Pons (tissue), 1 donor: ENCODE data around the gene GLRA3.
"Not testable (repeated sequence)": the region's sequence is repeated elsewhere in the genome, so short reads cannot be mapped to it uniquely, and the experiment has no call there.

Source experiments
- DNase-seq: peaks from one replicate; pipeline ENCODE4 v3.0.0-alpha.2; 2016; ENCODE audit warnings: low spot score

Gene GLRA3

DNA sequence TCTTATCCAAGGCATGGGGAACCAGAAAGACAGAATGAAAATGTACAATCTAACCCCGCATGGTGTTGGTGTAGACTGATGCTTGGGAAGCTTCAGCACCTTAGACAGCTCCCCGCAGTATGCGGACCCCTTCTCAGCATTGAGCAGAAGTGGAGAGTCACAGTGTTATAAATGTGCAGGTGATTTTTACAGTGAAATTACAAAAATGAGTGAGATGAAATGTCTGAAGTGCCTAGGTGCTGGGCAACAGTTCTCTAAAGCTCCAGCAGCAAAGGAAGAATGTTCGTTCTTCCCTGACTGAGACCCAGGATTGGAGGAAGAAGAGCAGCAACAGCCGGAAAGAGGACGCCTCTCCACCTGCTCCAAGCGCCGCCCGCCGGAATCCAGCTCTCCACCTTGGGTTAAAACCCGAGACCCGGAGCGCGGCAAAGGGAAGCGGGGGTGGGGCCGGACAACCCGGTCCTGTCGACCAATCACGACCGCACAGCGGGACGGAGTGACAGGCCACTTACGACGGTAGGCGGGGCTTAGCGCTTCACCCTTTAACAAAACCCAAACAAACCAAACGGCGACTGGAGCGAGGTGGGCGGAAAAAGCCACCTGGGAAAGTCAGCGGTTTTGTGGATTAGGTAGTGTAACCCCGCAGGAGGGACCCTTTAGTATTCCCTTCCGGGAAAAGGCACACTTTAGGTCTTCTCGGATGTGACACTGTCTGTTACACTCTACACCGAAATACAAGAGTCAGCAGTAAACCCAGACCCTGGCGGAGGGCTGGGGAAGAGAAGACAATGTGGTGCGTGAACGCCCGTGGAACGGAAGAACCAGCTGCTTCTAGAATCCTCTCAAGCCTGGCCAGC, at the start of gene GLRA3:
Gene GLRA3, minus strand, starts transcription at position 403 of the 857 bp plus-strand sequence. CDS start 436 bp downstream, outside the sequence.
- DNase-seq = peak; percentile 19

DNA sequence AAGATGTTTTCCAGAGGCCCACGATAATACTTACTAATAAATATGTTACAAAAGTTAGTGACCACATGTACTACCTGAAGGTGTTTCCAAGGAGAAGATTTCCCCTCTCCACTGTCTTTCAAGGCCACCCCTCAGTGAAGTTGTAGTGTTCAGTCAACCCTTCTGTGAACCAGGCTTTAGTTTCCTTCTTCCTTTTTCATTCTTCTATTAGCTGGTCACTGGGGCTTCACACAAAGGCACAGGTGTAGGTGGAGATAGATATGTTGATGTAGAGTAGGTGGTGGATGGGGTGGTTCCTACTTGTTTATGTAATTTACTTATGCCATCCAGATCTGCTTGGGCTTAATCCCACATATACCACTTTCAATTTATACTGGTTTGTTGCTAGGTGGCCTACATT, 45.9 kb upstream of the GLRA3 start:
- DNase-seq = no peak

DNA sequence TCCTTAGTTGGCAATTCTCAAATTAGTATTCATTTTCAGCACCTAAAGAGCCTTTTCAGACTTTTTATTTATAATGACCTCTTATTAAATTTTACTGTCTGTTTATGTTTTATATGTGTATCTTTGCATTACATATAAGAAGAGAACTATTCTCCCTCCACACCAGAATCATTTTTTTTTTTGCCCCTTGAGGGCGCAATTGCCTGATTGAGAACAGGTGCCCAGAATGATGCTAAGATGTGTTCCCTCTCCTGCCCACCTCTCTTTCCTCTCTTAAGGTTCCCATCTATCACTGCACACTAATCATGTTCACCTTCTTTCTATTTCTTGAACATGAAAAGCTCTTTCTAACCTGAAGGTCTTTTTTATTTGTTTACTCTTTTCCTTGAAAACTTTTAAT, 44.9 kb upstream of the GLRA3 start:
- DNase-seq = no peak

DNA sequence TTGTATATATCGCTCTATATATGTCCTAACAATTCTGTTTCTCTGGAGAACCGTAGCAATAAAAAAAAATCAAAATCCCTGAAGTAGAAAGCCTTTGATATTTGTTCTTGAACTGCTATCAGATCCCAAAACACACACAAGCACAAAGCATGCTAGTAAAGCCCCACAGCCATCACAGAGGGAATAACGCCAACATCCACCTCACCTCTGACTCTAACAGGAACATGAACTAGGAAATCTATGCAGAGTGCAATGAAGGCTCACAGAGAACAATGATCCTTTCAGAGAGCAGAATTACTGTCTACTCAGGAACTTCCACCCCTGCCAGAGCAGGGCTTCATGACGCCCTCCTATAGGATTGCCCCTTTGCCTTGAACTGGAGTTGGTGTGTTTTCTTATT, 44.1 kb upstream of the GLRA3 start:
- DNase-seq = not testable (repeated sequence)

DNA sequence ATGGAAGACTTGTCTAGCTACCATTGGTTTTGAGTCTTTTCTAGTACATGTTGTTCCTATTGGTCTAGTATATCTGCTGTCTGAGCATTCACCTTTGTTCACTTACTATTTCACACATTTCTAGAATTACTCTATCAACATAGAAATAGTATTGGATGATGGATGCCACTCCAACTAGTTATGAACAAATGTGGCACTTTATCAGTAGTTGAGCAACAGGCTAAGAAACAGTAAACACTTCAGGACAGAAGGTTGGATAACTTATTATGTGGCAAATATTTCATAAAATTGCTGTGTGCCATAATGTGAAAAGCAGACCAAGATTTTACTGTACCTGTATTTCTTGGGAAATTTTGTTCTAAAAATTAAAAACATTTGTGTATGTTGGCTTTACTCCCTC, 42.4 kb upstream of the GLRA3 start:
- DNase-seq = no peak

DNA sequence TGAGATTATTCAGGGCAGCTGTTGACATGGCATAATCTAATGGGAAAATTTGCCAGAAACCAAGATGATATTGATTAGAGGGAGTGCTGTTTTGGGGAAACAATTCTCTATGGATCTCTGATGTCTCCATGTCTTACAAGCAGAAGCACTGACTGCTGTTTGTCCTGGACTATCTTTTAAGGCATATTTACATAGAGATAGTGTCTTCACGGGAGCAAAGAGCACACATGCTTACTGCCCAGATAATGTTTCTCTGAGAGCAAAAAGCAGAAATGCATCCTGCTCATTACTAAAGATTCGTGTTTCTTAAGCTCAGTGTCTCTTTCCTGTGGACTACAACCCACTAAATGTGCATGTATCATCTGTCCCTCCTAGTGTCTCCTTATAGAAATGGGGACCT, 41.3 kb upstream of the GLRA3 start:
- DNase-seq = no peak

DNA sequence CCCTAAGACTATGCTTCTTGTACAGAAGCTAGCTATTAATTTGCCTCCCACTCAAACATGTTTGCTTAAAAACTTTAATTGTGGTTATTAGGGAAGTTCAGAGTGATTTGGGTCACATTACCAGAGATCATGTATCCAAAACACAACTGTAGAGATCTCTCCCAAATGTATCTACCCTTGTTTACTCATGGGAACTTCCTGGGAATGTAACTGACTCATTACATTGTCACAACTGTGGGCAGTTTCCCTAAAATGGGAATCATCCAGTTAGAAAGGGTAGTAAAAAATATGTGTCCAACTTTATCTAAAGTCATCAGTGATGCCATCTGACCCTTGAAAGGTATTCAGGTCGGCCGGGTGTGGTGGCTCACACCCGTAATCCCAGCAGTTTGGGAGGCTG, 40.3 kb upstream of the GLRA3 start:
- no peak for DNase-seq

DNA sequence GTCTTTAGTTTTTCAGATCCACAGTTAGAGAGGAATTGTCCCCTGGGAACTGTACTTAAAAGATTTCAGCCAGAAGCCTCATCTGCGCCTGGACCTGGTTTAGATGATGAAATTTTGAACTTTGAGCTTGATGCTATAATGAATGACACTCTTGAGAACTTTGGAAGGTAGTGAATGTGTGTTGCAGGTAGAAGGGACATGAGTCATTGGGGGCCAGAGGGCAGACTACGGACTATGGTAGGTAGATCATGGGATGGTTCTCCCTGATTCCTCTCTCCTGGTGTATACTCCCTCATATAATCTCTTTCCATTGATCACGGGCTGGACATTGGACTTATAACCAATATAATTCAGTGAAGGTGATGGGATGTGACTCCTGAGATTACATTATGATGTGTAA, 38.9 kb upstream of the GLRA3 start:
- DNase-seq = no peak

DNA sequence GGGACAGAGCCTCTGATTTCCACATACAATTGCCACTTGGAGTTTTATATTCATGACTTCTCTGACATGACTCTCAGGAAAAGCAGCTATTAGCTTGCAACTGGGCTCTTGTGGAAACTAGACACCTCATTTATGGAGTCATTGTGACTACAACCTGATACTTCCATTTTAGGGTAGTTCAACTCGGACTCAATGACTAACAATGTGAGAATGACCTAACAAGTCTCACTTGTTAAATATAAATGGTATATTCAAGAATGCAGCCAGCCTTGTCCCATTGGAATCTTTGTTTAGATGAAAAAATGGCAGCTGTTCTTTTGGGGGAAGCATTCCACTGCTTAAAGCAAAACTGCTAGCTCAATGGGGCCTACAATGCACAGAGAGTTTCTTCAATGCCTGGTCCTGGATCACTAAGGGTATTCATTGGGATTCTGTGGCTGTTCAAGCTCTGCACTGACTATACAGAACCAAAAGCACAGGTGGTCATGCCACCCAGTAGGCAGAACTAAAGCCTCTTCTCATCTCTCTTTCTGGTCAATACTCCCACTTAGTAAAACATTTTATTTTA, 36.5 kb upstream of the GLRA3 start:
- no peak for DNase-seq

DNA sequence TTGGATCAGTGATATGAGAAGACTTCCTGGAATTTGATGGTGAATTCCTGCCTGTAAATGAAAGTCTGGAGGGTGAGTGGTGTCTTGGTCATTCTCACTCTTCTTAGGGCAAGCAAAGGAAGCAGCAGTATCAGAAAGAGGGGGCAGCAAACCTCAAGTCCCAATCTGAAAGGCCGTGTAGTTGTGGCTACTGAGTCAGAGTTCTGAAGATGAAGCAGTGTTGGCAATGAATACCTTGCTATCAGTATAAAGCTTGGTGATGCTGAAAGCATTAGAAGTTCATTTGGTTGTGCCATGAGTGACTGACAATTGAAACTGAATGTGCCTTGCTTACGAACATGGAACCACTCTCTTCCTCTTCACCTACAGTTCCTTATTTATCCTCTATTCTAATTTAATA, 35.0 kb upstream of the GLRA3 start:
- no peak for DNase-seq

DNA sequence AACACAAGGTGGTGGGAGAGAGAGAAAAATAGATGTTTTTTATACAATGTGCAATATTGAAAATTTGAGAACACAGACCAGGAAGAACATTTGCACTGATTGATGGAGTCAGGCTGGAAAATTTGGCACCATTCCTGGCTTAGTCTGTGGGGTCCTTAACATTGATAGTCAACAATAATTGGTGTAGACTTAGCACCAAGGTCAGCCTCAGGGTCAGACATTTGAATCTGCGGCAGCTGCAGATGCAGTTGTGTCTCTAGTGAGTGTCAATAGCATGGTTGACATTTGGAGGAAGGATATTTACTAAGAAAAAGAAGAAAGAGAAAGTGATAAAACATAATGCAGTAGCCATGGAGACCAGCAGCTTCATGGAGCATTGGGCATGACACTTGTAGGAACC, 31.5 kb upstream of the GLRA3 start:
- no peak for DNase-seq

DNA sequence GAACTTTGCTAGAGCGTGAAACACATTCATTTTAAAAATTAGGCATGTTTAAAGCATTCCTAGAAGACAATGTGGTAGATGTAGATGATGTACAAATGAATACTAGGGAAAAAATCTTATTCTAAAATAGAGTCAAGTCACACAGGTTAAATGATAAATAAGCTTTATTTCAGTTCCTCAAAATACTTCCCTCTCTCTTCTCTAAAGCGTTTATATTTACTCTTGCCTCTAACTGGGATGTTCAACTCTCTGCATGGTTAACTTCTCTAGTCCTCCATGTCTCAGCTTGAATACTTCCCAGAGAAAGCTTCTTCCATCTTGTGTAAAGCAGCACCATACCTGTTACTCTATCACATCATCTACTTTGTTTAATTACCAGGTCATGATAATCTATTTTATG, 30.9 kb upstream of the GLRA3 start:
- no peak for DNase-seq

DNA sequence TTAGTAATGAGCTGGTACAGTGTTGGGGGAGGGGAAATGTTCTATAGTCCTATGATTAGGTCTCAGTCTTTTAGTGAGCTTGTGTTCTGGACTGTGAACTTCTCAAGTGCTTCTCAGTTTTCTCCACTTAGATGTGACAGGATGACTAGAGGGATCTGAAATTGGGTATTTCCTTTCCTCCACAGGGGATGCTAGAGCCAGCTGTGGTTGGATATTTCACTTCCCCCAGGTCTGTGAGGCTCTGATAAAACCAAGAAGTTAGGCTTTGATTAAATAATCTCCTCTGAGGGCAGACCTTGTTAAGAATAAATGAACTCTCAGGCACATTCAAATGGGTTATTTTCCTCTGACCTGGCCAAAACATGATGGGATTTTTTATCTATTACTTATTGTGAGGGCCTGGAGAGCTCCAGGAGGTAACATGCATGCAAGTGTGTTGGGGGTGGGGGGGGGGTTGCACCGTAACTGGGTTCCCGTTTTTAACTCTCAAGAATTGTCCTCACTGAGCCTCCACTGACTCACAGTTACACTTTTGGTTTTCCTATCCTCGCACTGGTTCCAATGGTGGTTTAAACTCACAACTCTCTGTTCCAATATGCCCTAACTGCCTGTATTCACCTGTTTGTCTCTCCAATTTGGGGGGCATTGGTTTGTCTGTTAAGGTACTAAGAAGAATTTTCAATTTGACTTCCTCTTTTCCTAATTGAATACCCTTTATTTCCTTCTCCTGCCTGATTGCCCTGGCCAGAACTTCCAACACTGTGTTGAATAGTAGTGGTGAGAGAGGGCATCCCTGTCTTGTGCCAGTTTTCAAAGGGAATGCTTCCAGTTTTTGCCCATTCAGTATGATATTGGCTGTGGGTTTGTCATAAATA, 28.1 kb upstream of the GLRA3 start:
- DNase-seq = no peak

DNA sequence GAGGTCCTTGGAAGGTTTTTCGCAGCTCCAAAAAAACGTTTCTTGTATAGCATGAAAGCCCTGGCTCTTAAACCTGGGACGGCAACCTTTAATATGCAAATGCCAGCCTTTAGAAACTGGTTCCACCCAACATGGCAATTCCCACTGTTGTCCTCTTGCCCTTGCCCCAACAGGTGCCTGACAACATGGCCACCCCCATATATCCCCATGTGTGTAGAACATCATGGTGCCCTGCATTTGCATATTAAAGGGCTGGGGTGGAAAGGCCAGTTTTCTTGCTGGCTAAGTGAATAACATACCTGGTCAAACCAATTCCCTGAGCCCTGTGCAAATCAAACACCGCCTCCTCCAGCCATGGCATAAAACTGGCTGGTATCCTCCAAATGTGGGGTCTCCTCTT, 26.0 kb upstream of the GLRA3 start:
- no peak for DNase-seq

DNA sequence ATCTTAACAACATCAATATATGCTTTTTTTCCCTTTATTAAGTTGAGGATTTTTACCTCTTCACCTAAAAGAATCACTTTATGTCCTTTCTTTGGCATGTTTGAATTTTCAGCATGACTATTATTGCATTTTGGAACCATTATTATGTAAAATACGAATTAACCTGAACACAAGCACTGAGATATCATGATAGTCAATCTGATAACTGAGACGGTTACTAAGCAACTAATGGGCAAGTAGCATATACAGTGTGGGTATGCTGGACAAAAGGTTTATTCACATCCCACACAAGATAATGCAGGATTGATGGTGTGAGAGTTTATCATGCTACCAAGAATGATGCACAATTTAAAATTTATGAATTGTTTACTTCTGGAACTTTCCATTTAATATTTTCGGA, 24.6 kb upstream of the GLRA3 start:
- no peak for DNase-seq

DNA sequence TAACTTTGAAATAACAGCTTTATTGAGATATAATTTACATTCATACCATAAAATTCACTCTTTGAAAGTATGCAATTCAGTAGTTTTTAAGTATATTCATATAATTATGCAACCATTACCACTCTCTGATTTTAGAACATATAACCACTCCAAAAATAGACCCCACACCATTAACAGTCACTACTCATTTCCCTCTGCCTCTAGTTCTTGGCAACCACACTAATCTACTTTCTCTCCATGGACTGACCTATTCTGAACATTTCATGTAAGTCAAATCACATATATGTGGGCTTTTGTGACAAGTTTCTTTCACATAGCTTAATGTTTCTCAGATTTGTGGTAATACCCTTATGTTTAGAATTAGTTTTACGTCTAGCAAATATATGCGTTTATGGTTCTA, 19.5 kb upstream of the GLRA3 start:
- no peak for DNase-seq

DNA sequence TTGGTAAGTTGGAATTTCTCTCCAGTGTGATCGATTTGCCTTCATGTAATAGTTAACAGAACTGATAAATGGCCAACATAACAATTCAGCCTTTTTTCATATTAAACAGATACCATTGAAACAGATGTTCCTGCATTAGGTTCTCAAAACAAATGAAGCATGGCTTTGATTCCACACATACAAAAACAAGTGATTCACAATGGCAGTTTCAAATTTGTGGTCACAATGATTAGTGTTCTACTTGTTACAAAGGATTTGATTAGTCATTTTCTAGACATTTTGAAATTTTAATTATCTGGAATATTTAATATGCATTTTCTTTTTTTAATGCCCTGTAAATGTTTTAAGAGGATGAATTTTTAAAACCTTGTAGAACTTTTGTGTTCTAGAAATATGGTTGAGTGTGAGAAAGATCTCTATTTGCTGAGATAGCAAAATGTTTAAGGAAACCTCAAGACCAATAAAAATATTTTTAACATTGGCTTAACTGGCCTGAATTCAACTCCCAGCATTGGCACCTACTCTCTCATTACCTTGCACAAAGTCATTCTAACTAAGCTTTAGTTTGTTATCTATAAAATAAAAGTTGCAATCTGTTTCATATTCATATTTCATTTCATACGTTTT, 18.9 kb upstream of the GLRA3 start:
- no peak for DNase-seq

DNA sequence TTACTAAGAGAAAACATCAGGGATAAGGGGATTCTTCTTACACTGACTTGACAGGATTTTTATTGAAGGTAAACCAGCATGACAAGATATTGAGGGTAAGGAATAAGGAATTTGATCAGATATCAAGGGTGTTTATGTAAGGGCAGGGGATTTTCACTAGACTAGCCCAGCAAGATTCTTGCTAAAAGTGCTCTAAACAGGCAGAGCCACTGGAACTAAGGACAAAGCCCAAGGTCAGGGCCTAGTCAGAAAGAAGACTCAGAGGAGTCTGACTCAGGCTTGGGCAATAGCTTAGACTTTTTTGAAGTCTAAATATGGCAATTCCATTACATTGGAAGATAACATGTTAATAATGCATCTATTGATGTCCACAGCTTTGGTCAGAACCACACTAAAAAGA, 6.5 kb upstream of the GLRA3 start:
- no peak for DNase-seq

DNA sequence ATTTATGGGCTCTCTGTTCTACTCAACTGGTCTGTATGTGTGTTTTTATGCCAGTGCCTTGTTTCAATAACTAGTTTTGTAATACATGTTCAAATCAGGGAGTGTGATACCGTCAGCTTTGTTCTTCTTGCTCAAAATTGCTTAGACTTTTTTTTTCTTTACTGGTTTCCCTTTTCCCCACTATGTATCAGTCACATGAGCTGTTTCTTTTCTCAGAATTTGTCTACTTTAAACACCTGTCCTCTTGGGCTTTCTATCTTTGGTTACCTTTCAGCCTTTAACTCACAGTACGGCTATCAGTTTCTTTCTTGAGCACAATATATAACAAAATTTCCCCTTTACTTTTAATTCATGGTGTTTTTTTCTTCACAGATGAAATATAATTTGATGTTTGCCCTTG, 5.4 kb upstream of the GLRA3 start:
- no peak for DNase-seq

DNA sequence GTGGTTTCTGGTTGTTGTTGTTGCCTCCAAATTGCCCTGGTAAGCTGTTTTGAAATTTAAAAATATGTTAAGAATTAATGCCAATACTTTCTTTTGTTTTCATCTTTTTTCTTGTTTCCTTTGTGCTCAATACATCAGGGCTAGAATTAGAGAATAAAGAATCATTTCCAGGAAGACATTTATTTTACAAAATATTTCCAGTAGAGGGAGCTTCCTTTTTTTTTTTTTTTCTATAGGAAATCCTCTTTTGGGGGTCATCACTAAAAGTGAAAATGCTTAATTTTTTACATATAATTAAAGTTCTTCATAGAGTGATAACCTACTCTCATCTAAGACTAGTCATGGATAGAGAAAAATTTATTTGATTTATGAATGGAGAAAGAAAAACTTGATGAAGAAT, 2.4 kb downstream of the GLRA3 start:
- DNase-seq = no peak

DNA sequence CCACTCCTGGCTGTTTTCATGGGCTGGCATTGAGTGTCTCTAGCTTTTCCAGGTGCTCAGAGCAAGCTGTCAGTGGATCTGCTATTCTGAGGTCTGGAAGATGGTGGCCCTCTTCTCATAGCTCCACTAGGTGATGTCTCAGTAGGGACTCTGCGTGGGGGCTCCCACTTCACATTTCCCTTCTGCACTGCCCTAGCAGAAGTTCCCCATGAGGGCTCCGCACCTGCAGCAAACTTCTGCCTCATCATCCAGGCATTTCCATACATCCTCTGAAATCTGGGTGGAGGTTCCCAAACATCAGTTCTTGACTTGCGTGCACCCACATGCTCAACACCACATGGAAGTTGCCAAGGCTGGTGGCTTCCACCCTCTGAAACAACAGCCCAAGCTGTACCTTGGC, 13.8 kb downstream of the GLRA3 start:
- DNase-seq = no peak

DNA sequence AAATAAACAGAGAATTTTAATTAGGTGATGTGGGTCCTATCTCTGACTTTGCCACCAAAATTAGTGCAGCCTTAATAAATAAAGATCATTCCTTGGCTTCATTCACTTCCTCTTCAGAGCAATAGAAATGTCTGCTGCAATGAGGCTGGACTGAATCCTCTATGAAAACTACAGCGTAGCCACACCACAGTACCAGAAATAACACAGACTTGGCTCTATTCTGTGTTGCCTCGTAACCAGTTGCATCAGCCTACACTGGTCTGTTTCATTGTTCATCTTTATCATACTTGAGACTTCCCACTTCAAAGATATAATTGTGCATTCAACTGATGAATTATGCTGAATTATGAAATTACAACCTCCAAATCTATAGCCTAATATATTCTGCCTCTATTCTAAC, 15.8 kb downstream of the GLRA3 start:
- DNase-seq = no peak

DNA sequence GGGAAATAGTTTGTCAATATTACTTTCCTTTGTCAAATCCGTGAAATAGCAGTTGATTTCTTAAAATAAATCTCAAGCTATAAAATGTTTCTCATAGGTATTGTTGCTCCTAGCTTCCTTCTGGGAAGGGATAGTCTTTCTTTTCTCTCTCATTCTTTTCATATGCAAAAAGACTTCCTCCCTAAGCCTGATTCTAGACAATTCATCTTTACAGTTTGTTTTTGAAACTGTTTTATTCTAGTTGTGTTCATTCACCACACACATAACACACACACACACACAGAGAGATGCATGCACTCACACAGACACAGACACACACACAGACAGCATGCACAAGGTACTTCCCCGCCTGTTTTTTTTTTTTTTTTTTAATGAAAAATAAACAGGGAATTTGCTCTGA, 18.2 kb downstream of the GLRA3 start:
- no peak for DNase-seq
